Endothelial cell of umbilical vein (primary cell): Measurements from ENCODE around the gene FNIP2. TPM values are rescaled to one million over a fixed set of nuclear protein-coding genes. Genes with fewer than 3 reads are reported as not detected.

Experiments
- BruUV-seq: library from RNA; stranded (reverse); fragments of 400-500 nt; replicated peaks from 2 replicates; lab custom pipeline; 2021; lab: Mats Ljungman, UMichigan
- CTCF ChIA-PET: fragments of 300-600, 350-600 bp; sonication (Branson Sonifier 250); formaldehyde crosslinking; loops from one replicate; lab custom pipeline; 2021; ENCODE audit warnings: antibody characterized with exemption, inconsistent platforms; lab: Charles Lee
- POLR2A ChIA-PET: fragments of 300-600, 350-600 bp; sonication (Branson Sonifier 250); formaldehyde crosslinking; loops from one replicate; lab custom pipeline; 2021; ENCODE audit warnings: antibody characterized with exemption, inconsistent platforms; lab: Charles Lee
- DNase-seq: peaks from one replicate; pipeline ENCODE4 v3.0.0-alpha.2; 2011; ENCODE audit warnings: low read depth, low spot score
- FAIRE-seq: peaks from 2 replicates; lab custom pipeline; 2011; peaks lifted over from hg19 to GRCh38; lab: Jason Lieb, UNC
- H2AFZ ChIP-seq: 2 replicates; pipeline ENCODE4 v1.6.0; 2012; ENCODE audit warnings: low read depth, low read length, control low read depth, inconsistent platforms
- H3K27ac ChIP-seq: 2 replicates; pipeline ENCODE4 v1.5.1; 2011; ENCODE audit warnings: low read depth, mild to moderate bottlenecking, control low read depth, low read length, moderate library complexity; ENCODE audit not compliant: insufficient read depth
- H3K27me3 ChIP-seq, 2 experiments: 2 replicates each; pipeline versions ENCODE4 v1.6.0 to v1.6.1; 2011; ENCODE audit warnings: low read length in 2 of 2, mixed read lengths in 1 of 2; ENCODE audit not compliant: control insufficient read depth in 2 of 2, insufficient read depth in 2 of 2
- H3K36me3 ChIP-seq, 2 experiments: 2 replicates in 1 of 2; 3 replicates in 1 of 2; pipeline ENCODE4 v1.5.1; 2011; ENCODE audit warnings: low read length in 2 of 2, mild to moderate bottlenecking in 1 of 2, moderate library complexity in 1 of 2; ENCODE audit not compliant: control insufficient read depth in 2 of 2, insufficient read depth in 2 of 2; ENCODE audit errors: extremely low read depth in 1 of 2
- H3K4me1 ChIP-seq: 3 replicates; pipeline ENCODE4 v1.5.1; 2011; ENCODE audit warnings: mild to moderate bottlenecking, low read length; ENCODE audit not compliant: control insufficient read depth, insufficient read depth; ENCODE audit errors: extremely low read depth
- H3K4me2 ChIP-seq: 2 replicates; pipeline ENCODE4 v1.6.1; 2011; ENCODE audit warnings: low read length, control low read depth, mixed read lengths; ENCODE audit not compliant: insufficient read depth
- H3K4me3 ChIP-seq, 3 experiments: fragments of 200-600 bp in 1 of 3; sonication (generic), shearing (Covaris generic) in 1 of 3; replicated peaks in 1 of 3; 2 replicates each; pipeline ENCODE4 v1.5.1; 2011 to 2016; ENCODE audit warnings: control low read depth in 3 of 3, low read length in 3 of 3, mild to moderate bottlenecking in 2 of 3, inconsistent platforms in 1 of 3, low read depth in 1 of 3, moderate library complexity in 1 of 3; ENCODE audit not compliant: insufficient read depth in 1 of 3
- H3K79me2 ChIP-seq: 2 replicates; pipeline ENCODE4 v1.6.0; 2012; ENCODE audit warnings: low read length, inconsistent platforms; ENCODE audit not compliant: control insufficient read depth, insufficient read depth
- H3K9ac ChIP-seq: replicated peaks from 2 replicates; pipeline ENCODE3; 2011; ENCODE audit warnings: low read length, control low read depth; ENCODE audit not compliant: insufficient read depth; ENCODE audit errors: extremely low read depth
- H3K9me1 ChIP-seq: replicated peaks from 3 replicates; pipeline ENCODE4 v1.6.0; 2011; ENCODE audit warnings: mild to moderate bottlenecking, low read length; ENCODE audit not compliant: control insufficient read depth, insufficient read depth; ENCODE audit errors: extremely low read depth
- H3K9me3 ChIP-seq: replicated peaks from 2 replicates; pipeline ENCODE4 v1.5.1; 2012; ENCODE audit warnings: low read length, inconsistent platforms; ENCODE audit not compliant: control insufficient read depth, insufficient read depth
- H4K20me1 ChIP-seq: replicated peaks from 2 replicates; pipeline ENCODE3; 2011; ENCODE audit warnings: mild to moderate bottlenecking, low read length; ENCODE audit not compliant: control insufficient read depth, insufficient read depth; ENCODE audit errors: extremely low read depth
- CTCF ChIP-seq, 2 donors: IDR thresholded peaks; 1 replicate in 1 of 2; 2 replicates in 1 of 2; pipeline ENCODE4 v1.5.1; 2011; ENCODE audit warnings: low read length in 2 of 2, mild to moderate bottlenecking in 2 of 2, moderate library complexity in 2 of 2, control low read depth in 1 of 2, inconsistent platforms in 1 of 2, low read depth in 1 of 2; ENCODE audit not compliant: insufficient read depth in 1 of 2; ENCODE audit errors: extremely low read depth in 1 of 2
- EZH2 ChIP-seq: IDR thresholded peaks from 2 replicates; pipeline ENCODE4 v1.6.1; 2012; ENCODE audit warnings: borderline replicate concordance, low read depth, mild to moderate bottlenecking, moderate library complexity, low read length, inconsistent platforms; ENCODE audit not compliant: severe bottlenecking
- FOS ChIP-seq: IDR thresholded peaks from 2 replicates; pipeline ENCODE4 v1.6.1; 2011; ENCODE audit warnings: mild to moderate bottlenecking, low read length, moderate library complexity, borderline replicate concordance; ENCODE audit not compliant: insufficient read depth
- GATA2 ChIP-seq: IDR thresholded peaks from 2 replicates; pipeline ENCODE4 v1.7.0; 2011; ENCODE audit warnings: low read depth, mild to moderate bottlenecking, moderate library complexity, mixed read lengths, low read length; ENCODE audit not compliant: insufficient read length, insufficient read depth
- JUN ChIP-seq: IDR thresholded peaks from 2 replicates; pipeline ENCODE4 v1.6.1; 2011; ENCODE audit warnings: borderline replicate concordance, low read depth; ENCODE audit not compliant: insufficient read length, insufficient read depth
- MYC ChIP-seq: IDR thresholded peaks from one replicate; pipeline ENCODE4 v1.6.1; 2011; ENCODE audit warnings: mild to moderate bottlenecking, low read depth, low read length
- POLR2A ChIP-seq: IDR thresholded peaks from 2 replicates; pipeline ENCODE4 v1.6.1; 2012; ENCODE audit warnings: low read depth, mild to moderate bottlenecking, control low read depth, low read length
- POLR2AphosphoS5 ChIP-seq: IDR thresholded peaks from 2 replicates; pipeline ENCODE4 v1.6.1; 2012; ENCODE audit warnings: low read depth, mild to moderate bottlenecking, control low read depth, low read length, moderate library complexity; ENCODE audit not compliant: insufficient read depth
- dilution Hi-C: fragments of 300-500 bp; cut with MboI; formaldehyde crosslinking; loops from one replicate; pipeline ENCODE4 v1.15.0; 2019; ENCODE audit warnings: low sequenced_read_pairs; ENCODE audit not compliant: extremely low pct_ligation_motif_present
- intact Hi-C: fragments of 100-400 bp; cut with micrococcal nuclease; formaldehyde crosslinking; loops from one replicate; pipeline ENCODE4 v1.10.0; 2022
- polyA plus RNA-seq, 4 experiments: library from polyadenylated mRNA; depleted of rRNA in 3 of 4; stranded (reverse) in 3 of 4; unstranded in 1 of 4; fragments of >200 nt; gene quantifications; 2 replicates each; pipeline versions ENCODE4 v1.2.1 to v1.2.3, GENCODE V29; 2011 to 2012; ENCODE audit warnings: missing spikeins in 1 of 4
- total RNA-seq: library from RNA; stranded (reverse); gene quantifications from 2 replicates; pipeline ENCODE4 v1.2.3, GENCODE V29; 2021
- TF ChIP-seq, protein P1 (sequence below): IDR thresholded peaks from 2 replicates; pipeline ENCODE4 v1.6.1; 2011; ENCODE audit not compliant: insufficient read depth, insufficient read length

FNIP2 gene
- total and polyA plus RNA-seq, 2 donors (not counting 3 experiments of a cell fraction or from before 2014, with no cell fraction given), result 4.5 to 14.4 TPM

DNA sequence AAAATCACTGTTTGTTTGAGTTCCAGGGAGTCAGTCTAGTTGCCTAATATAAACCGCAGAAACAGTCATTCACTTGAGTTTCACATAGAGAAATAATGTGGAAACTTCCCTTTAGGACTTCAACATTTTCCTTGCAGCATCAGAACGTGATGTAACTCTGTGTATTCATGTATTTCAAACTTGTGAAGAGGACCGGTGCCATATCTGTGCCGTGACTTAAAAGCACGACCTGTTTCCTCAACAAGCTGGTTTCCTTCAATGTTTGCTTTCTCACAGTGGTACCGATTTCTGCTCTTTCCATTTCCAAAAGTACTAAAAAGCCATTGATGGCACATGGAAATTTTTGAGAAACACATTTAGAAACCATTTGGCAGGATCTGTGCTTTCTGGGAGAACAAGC, 167.4 kb downstream of the FNIP2 start:
- Histone ChIP-seq H3K27ac (no peak overlapping the region), H2AFZ (no peak overlapping the region), H3K79me2 (no peaks in the 10 kb centered on the region), H3K27me3 (no peaks in the 10 kb centered on the region), H3K9me1 (no peaks in the 10 kb centered on the region), H3K4me1 (no peaks in the 10 kb centered on the region), H4K20me1 (no peaks in the 10 kb centered on the region), H3K4me3 (no peak overlapping the region), H3K9ac (no peak overlapping the region), H3K9me3 (no peaks in the 10 kb centered on the region), H3K4me2 (no peak overlapping the region), H3K36me3 (no peaks in the 10 kb centered on the region)
- intact Hi-C loops, result no loop called here
- POLR2A ChIA-PET, result no interaction called here
- dilution Hi-C loops, result no loop called here
- no peak for TF ChIP-seq FOS
- TF ChIP-seq, protein P1, sequence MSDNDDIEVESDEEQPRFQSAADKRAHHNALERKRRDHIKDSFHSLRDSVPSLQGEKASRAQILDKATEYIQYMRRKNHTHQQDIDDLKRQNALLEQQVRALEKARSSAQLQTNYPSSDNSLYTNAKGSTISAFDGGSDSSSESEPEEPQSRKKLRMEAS, result no peak
- no peak for TF ChIP-seq GATA2
- TF ChIP-seq EZH2, result no peak
- TF ChIP-seq CTCF (IDR thresholded peaks at IDR 0.05; ENCODE audit: extremely low read depth in 1 of 2, insufficient read depth in 1 of 2, low read depth in 1 of 2, low read length in 2 of 2), result no peak
- TF ChIP-seq JUN, result no peak
- no peak for TF ChIP-seq MYC
- TF ChIP-seq POLR2A, result no peak
- no peak for TF ChIP-seq POLR2AphosphoS5
- DNase-seq (no peak), FAIRE-seq (no peak)
- BruUV-seq, result no TSS peak
- CTCF ChIA-PET, result no interaction called here
